Esophagus muscularis mucosa (tissue), 4 donors: ENCODE results near the gene LIN9. TPM values are rescaled to one million over a fixed set of nuclear protein-coding genes. Genes with fewer than 3 reads are reported as not detected.

Experiments used
- DNase-seq: peaks from one replicate; pipeline ENCODE4 v3.0.0-alpha.2; 2017; ENCODE audit errors: extremely low spot score
- H3K27ac ChIP-seq, 4 donors: fragments of 200-600 bp; sonication (generic); replicated peaks in 1 of 4; 1 replicate in 3 of 4; 2 replicates in 1 of 4; pipeline ENCODE4 v1.5.1; 2016 to 2019; ENCODE audit warnings: mild to moderate bottlenecking in 1 of 4
- H3K27me3 ChIP-seq, 4 donors: fragments of 200-600 bp; sonication (generic); one replicate each; pipeline versions ENCODE4 v1.5.1 to v1.6.0; 2016 to 2019
- H3K36me3 ChIP-seq, 4 donors: fragments of 200-600 bp; sonication (generic); one replicate each; pipeline ENCODE4 v1.5.1; 2016 to 2019
- H3K4me1 ChIP-seq, 4 donors: fragments of 200-600 bp; sonication (generic); one replicate each; pipeline ENCODE4 v1.5.1; 2016 to 2019
- H3K4me3 ChIP-seq, 4 donors: fragments of 200-600 bp; sonication (generic); 1 replicate in 2 of 4; 2 replicates in 2 of 4; pipeline ENCODE4 v1.5.1; 2016 to 2019; ENCODE audit warnings: mild to moderate bottlenecking in 4 of 4, moderate library complexity in 1 of 4
- H3K9me3 ChIP-seq, 4 donors: fragments of 200-600 bp; sonication (generic); 1 replicate in 3 of 4; 2 replicates in 1 of 4; pipeline ENCODE4 v1.5.1; 2016 to 2019
- EP300 ChIP-seq: sonication (generic); formaldehyde crosslinking; IDR thresholded peaks from one replicate; pipeline ENCODE4 v1.6.1; 2017; ENCODE audit warnings: antibody characterized with exemption
- POLR2A ChIP-seq: fragments of 450-650 bp; IDR thresholded peaks from one replicate; pipeline ENCODE4 v1.6.1; 2017; ENCODE audit warnings: antibody characterized with exemption, moderate library complexity, mild to moderate bottlenecking, low read depth
- POLR2AphosphoS5 ChIP-seq, 2 donors: sonication (generic); formaldehyde crosslinking; IDR thresholded peaks; one replicate each; pipeline ENCODE4 v1.6.1; 2017; ENCODE audit warnings: antibody characterized with exemption in 2 of 2
- WGBS: methylation state at CpG from one replicate; pipeline ENCODE4 v1.1.5; 2018; 5-methylcytosine and 5-hydroxymethylcytosine counted together
- intact Hi-C: fragments of 100-400 bp; cut with DNase I; formaldehyde crosslinking; loops from one replicate; pipeline ENCODE4 v1.15.1; 2023
- total RNA-seq, 4 donors: library from RNA; depleted of rRNA; stranded (reverse); fragments of >200 nt; gene quantifications; one replicate each; pipeline versions ENCODE4 v1.1.0 to v1.2.1, GENCODE V29; 2016
- TF ChIP-seq, protein P1 (sequence below), 3 experiments: fragments of 200-600 bp in 2 of 3; fragments of 450-650 bp in 1 of 3; sonication (generic) in 2 of 3; IDR thresholded peaks; one replicate each; pipeline ENCODE4 v1.5.1; 2017 to 2019; ENCODE audit warnings: antibody characterized with exemption in 3 of 3, mild to moderate bottlenecking in 2 of 3, moderate library complexity in 1 of 3

Gene LIN9
- total RNA-seq, 4 donors from 2014 or later: 2.1 to 4.6 (median 2.8) TPM

DNA sequence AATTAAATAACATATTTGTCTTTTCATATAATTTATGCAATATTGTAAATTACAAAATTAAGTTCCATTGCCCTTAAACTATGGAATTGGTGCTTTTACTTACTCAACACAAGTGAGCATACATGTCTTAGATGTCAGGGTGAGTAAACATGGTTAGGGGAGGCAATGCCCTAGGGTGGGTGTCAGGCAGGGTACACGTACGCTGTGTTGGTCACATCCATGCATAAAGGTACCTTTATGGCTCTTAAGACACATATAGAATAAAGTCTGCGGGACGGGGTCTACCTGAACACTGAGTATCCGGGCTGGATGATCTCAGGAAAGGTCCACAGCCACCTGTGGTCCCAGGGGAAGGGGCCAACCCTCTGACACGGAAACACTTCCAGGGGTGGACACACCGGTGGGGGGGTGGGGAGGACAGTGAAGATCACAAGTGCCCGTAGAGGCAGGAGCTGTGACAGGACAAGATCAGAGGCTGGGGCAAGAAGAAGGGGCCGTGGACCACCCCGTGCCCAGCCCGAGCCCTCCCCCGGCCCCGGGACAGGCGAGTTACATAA, 720 bp downstream of the LIN9 start:
- Histone ChIP-seq H3K27ac (peak overlapping the region; percentile 75 to 89 (median 76)), H3K4me3 (peak overlapping the region; percentile 67 to 98 (median 92)), H3K9me3 (no peaks in the 10 kb centered on the region), H3K27me3 (no peaks in the 10 kb centered on the region), H3K36me3 (no peaks in the 10 kb centered on the region), H3K4me1 (peaks cover 12 to 27% (median 18%) of the 10 kb centered on the region in 4 donors)
- TF ChIP-seq POLR2AphosphoS5 (IDR thresholded peaks at IDR 0.05): no peak
- no peak for TF ChIP-seq EP300
- TF ChIP-seq, protein P1, sequence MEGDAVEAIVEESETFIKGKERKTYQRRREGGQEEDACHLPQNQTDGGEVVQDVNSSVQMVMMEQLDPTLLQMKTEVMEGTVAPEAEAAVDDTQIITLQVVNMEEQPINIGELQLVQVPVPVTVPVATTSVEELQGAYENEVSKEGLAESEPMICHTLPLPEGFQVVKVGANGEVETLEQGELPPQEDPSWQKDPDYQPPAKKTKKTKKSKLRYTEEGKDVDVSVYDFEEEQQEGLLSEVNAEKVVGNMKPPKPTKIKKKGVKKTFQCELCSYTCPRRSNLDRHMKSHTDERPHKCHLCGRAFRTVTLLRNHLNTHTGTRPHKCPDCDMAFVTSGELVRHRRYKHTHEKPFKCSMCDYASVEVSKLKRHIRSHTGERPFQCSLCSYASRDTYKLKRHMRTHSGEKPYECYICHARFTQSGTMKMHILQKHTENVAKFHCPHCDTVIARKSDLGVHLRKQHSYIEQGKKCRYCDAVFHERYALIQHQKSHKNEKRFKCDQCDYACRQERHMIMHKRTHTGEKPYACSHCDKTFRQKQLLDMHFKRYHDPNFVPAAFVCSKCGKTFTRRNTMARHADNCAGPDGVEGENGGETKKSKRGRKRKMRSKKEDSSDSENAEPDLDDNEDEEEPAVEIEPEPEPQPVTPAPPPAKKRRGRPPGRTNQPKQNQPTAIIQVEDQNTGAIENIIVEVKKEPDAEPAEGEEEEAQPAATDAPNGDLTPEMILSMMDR (IDR thresholded peaks at IDR 0.05): no peak
- no peak for TF ChIP-seq POLR2A
- WGBS: 4% methylated on average over 14 of the region's 14 CpGs
- intact Hi-C loops: no loop called here
- no peak for DNase-seq

DNA sequence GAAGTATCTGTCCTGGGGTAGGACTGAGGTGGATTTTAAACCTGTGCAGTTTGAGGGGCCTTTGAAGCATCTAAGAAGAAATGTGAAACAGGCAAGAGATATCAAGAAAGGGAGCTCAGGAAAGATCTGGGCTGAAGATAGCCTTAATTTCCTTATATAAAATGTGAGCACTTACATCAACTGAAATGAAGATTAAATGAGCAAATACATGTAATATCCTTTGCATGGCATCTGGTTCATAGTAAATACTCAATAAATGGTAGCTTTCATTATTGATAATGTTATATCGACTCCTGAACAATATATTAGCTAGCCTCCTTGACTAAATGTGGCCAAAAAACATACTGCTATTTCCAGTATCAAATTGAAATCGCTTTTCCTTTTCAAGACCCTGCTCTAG, 2.5 kb downstream of the LIN9 start:
- no peaks in the 10 kb centered on the region for H3K27me3 ChIP-seq
- H3K36me3 ChIP-seq: no peaks in the 10 kb centered on the region
- peaks cover 12 to 27% (median 18%) of the 10 kb centered on the region in 4 donors for H3K4me1 ChIP-seq
- H3K4me3 ChIP-seq: no peak overlapping the region
- H3K9me3 ChIP-seq: no peaks in the 10 kb centered on the region
- intact Hi-C loops: no loop called here
- no peak for DNase-seq
- TF ChIP-seq, protein P1 (IDR thresholded peaks at IDR 0.05): no peak
- no peak for TF ChIP-seq EP300
- 97% methylated on average over 2 of the region's 2 CpGs for WGBS
- H3K27ac ChIP-seq: no peak overlapping the region

DNA sequence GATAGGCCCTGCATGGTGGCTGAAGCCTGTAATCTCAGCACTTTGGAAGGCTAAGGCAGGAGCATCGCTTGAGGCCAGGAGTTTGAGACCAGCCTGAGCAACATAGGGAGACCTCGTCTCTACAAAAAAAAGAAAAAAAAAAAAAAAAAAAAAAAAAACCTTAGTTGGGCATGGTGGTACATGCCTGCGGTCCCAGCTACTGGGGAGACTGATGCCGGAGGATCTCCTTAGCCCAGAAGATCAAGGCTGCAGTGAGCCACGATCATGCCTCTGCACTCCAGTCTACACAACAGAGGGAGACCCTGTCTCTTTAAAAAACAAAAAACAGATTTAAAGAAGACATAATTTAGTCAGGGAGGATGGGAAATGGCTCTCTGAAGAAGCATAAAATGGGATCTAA, 3.8 kb downstream of the LIN9 start:
- Histone ChIP-seq H3K27ac (no peak overlapping the region), H3K9me3 (no peaks in the 10 kb centered on the region), H3K36me3 (peaks cover 0 to 5% (median 4%) of the 10 kb centered on the region in 4 donors), H3K27me3 (no peaks in the 10 kb centered on the region), H3K4me3 (no peak overlapping the region), H3K4me1 (peaks cover 11 to 22% (median 16%) of the 10 kb centered on the region in 4 donors)
- DNase-seq: no peak
- TF ChIP-seq POLR2A: no peak
- no peak for TF ChIP-seq POLR2AphosphoS5 (IDR thresholded peaks at IDR 0.05)
- no peak for TF ChIP-seq EP300
- TF ChIP-seq, protein P1 (IDR thresholded peaks at IDR 0.05): no peak
- intact Hi-C loops: no loop called here
- 94% methylated on average over 5 of the region's 5 CpGs for WGBS

DNA sequence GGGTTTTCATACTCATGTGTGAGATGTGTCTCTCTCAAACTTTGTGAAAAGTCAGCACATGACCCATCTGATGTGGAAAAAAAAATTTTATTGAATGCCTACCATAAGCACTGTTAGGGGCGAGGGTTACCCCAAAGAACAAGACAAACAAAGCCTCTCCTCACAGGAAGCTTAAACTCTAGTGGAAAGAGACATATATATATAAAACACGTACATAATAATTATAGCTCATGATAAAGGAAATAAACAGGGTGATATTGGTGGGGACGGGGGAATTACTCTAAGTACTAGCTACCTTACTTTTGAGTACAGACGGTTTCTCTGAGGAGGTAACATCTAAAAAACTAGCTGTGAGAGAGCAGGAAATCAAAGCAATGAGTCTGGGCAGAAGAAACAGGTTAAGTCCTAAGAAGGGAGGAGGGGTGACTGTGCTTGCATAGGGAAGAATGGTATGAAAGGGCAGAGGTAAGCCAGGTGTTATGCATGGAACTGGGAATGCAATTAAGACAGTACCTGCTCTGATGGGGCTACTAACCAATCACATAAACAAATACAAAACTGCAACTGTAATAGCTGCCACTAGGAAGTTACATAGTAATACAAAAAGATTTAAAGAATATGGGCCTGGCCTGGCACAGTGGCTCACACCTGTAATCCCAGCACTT, 4.5 kb downstream of the LIN9 start:
- DNase-seq: no peak
- WGBS: 89% methylated on average over 4 of the region's 4 CpGs
- TF ChIP-seq, protein P1 (IDR thresholded peaks at IDR 0.05): no peak
- TF ChIP-seq POLR2AphosphoS5 (IDR thresholded peaks at IDR 0.05): no peak
- TF ChIP-seq POLR2A: no peak
- TF ChIP-seq EP300: no peak
- no peak overlapping the region for H3K4me3 ChIP-seq
- intact Hi-C loops: no loop called here
- H3K4me1 ChIP-seq: peaks cover 3 to 15% (median 9%) of the 10 kb centered on the region in 4 donors
- no peaks in the 10 kb centered on the region for H3K27me3 ChIP-seq
- peaks cover 0 to 9% (median 7%) of the 10 kb centered on the region in 4 donors for H3K36me3 ChIP-seq
- H3K9me3 ChIP-seq: no peaks in the 10 kb centered on the region
- H3K27ac ChIP-seq: no peak overlapping the region
